MV-4-11 (cell line): ENCODE measurements around the gene ALB.
"Not testable (repeated sequence)": the region's sequence is repeated elsewhere in the genome, so short reads cannot be mapped to it uniquely, and the experiment has no call there.

Source experiments
- DNase-seq: peaks from one replicate; lab custom pipeline; 2025; lab: John Stamatoyannopoulos, UW

Gene ALB

DNA sequence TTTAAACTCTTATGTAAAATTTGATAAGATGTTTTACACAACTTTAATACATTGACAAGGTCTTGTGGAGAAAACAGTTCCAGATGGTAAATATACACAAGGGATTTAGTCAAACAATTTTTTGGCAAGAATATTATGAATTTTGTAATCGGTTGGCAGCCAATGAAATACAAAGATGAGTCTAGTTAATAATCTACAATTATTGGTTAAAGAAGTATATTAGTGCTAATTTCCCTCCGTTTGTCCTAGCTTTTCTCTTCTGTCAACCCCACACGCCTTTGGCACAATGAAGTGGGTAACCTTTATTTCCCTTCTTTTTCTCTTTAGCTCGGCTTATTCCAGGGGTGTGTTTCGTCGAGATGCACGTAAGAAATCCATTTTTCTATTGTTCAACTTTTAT lies at the start of gene ALB:
Gene ALB (plus strand): TSS at position 246 of the 400 bp plus-strand sequence. CDS start 41 bp downstream, at position 287.
- DNase-seq = no peak

DNA sequence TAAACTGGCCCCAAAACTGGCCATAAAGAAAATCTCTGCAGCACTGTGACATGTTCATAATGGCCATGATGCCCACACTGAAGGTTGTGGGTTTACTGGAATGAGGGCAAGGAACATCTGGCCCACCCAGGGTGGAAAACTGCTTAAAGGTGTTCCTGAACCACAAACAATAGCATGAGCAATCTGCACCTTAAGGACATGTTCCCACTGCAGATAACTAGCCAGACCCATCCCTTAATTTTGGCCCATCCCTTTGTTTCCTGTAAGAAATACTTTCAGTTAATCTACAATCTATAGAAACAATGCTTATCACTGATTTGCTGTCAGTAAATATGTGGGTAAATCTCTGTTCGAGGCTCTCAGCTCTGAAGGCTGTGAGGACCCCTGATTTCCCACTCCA lies 46.9 kb upstream of the ALB start:
- not testable (repeated sequence) for DNase-seq

DNA sequence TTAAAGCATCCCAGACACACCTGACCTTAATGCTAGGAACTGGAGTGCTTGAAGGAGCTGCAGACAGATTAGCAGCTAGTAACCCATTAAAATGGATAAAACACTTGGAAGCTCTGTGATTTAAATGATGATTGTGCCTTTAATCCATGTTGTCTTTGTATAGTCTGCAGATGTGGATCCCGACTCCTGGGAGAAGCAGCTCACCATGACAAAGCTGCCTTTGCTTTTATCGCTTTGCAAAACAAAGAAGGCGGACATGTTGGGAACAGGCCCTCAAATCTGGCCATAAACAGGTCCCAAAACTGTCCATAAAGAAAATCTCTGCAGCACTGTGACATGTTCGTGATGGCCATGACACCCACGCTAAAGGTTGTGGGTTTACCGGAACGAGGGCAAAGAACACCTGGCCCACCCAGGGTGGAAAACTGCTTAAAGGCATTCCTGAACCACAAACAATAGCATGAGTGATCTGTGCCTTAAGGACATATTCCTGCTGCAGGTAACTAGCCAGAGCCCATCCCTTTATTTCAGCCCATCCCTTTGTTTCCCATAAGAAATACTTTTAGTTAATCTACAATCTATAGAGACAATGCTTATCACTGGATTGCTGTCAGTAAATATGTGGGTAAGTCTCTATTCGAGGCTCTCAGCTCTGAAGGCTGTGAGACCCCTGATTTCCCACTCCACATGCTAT lies 34.4 kb upstream of the ALB start:
- not testable (repeated sequence) for DNase-seq

DNA sequence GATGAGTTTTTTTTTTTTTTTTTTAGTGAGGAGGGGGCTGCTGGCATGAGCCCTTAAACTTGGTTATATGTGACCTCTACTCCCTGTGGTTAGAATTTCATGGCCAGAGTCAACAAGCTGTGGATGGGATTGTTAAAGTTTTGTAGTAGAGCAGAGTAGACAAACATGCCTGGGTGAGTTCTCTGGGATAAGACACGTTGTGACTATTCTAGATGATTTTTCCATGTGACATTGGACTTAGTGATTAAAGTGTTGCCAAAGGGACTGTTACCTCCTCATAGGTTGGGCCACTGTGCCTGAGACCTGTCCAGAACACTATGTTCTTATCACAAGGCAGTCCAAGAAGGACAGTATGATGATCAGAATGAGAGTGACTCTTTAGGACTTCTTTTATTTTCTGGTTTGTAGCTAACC lies 28.8 kb upstream of the ALB start:
- no peak for DNase-seq

DNA sequence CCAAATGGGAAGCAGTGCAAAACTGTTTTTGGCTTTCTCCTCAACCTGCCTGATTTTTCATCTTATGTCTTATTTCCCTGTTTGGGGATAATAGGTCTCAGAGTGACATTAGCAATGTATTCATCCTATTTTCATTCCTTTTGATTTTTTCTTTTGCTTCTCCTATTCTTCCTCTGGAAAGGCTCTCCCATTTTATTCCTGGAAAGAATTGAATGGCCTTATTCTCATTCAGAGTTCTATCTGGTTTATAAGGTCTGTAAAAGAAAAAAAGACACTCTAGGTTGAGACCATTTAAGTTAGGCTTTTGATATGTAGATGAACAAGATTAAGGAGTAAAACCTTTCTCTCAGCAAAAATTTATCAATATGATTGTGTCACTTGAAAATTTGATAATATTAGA lies 27.8 kb upstream of the ALB start:
- DNase-seq = no peak

DNA sequence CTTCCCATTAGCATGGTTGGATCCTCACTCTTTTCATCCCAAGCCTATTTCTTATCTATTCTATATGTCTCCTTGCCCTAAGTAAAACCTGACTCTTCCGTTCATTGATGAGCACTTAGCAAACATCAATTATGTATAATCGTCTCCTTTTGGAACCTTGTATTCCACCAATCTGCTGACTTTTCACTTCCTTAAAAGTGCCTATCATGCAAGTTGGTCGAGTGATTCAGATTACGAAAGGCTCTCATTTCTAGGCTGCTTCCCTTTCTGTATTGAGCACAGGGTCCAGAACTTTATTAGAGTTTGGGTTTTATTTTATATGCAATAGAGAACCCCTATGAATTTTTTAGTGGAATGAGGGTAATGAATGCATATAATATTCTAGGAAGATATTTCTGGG lies 27.1 kb upstream of the ALB start:
- peak; percentile 43 for DNase-seq

DNA sequence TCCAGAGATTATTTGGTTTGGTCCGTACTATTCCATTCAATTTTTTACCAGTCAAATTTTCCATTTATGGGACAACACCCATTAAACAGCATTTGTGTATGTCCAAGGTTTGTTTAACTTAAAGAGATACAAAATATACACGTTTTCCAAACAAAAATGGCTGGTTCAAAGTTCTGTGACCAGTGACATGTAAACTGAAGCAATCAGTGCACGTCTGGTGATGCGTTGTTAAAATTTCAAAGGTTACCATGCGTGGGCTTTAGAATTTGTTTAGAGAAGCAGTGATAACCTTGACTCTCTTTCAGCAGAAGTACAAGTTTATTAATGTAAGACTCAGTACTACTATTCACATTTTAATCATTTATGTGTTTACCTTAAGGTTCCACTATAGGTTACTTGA lies 25.2 kb upstream of the ALB start:
- no peak for DNase-seq

DNA sequence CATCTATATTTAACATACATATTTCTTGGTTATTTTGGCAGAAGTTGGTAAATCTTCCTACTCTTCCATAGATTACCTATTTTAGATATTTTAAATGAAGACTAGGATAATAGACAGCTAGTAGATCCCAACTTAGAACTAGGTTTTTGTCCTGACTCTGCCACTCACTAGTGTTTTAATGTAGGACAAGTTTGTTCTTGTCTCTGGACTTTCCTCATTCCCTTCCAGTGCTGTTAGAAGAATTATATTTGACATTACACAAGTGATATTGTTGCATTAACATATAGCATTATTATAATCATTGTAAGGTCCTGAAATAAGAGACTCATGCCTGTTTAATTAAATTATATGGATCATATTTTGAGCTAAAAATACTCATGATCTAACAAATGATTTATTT lies 24.1 kb upstream of the ALB start:
- DNase-seq = no peak

DNA sequence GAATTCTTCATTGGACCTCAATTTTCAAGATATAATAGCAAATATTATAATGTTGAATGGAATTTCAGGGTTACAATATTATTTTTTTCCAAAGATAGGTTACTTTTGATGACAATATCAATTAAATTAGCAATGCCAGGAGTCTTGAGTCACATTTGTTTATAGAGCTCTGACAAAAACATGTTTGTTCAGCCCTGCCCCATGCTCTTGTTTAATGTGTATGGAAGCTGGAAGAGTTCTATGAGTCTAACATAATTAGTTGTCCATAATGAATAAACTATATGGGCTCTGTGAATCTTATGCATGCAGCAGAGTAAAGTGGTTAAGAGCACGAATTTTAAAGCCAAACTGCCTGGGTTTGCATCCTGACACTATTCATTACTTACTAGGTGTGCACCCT lies 22.9 kb upstream of the ALB start:
- DNase-seq = no peak

DNA sequence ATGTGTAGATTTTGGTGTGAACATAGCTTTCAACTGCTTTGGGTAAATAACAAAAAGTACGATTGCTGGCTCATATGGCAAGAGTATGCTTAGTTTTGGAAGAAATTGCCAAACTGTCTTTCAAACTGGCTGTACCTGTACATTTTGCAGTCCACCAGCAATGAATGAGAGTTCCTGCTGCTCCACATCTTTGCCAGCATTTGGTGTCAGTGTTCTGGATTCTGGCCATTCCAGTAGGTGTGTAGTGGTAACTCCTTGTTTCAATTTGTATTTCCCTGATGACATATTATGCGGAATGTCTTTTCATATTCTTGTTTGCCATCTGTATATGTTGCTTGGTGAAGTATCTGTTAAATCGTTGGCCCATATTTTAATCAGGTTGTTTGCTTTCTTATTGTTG lies 20.6 kb upstream of the ALB start:
- no peak for DNase-seq

DNA sequence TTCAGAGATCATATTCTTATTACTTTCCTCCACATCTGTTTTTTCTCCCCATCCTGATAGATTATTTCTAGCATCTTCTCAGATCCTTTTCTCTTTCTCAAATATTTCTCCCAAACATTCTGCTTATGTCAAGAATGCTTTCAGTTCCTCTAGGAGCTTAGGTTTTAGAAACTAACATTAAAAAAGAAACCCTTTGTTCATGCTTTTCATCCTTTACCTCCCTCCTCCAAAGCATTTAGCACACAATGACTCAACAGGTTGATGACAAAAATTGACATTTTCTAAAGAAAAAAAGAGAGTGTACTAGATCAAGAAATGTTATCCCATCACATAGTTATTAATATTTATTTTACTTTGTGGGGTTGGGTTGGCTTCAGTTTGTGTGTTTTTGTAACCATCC lies 16.5 kb upstream of the ALB start:
- DNase-seq = no peak

DNA sequence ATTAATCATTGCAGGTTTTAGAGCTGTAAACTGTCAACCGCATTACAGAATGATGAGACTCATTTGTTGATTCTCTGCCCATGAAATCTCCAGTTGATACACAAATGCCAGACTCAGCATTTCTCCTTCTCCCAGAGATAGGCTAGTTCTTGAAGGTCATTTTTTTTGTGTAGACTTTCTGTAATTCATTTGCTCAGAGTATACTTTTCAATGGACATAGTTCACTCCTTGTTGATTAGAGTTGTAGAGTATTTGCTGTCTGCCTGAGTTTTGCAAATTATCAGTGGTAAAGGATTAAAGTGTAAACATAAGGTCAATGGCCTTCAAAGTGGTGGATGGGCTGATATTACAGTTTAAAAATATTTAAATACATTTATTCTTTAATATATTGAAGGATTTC lies 15.2 kb upstream of the ALB start:
- DNase-seq = no peak

DNA sequence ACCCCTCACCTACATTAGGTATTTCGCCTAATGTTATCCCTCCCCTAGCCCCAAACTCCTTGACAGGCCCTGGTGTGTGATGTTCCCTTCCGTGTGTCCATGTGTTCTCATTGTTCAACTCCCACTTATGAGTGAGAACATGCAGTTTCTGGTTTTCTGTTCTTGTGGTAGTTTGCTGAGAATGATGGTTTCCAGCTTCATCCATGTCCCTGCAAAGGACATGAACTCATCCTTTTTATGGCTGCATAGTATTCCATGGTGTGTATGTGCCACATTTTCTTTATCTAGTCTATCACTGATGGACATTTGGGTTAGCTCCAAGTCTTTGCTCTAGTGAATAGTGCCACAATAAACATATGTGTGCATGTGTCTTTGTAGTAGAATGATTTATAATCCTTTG lies 14.4 kb upstream of the ALB start:
- not testable (repeated sequence) for DNase-seq

DNA sequence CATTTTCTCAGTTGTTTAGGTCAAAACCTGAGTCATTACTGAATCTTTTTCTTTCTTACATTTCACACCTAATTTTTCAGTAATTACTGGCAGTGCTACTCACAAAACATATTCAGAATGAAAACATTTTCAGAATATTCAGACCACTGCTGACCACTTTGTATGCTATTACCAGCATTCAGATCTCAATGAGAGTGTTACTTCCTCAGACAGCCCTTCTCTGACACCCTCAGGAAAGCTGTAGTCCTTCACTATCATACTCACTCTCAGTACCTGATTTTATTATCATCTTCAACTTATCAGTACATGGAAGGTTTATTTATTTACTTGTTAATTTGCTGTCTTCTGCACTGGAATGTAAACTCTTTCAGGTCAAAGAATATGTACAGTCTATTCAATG lies 12.3 kb upstream of the ALB start:
- no peak for DNase-seq

DNA sequence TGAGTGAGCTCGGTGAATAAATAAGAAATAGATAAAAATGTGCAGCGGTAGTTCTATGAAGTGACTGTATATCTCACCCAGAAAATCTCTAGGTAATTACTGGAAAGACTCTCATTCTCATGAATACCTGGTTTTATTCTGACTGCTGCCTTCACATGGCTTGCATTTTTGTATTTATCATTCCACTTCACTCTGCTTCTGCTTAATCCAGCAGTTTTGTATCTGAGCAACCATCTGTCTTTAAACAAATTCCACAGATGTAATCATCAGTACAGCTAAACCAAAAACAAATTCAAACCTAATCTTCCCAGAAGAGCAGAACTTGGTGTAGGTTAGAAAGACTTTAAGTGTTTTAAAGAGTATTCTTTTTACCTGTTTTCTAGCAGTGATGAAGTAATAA lies 11.2 kb upstream of the ALB start:
- no peak for DNase-seq

DNA sequence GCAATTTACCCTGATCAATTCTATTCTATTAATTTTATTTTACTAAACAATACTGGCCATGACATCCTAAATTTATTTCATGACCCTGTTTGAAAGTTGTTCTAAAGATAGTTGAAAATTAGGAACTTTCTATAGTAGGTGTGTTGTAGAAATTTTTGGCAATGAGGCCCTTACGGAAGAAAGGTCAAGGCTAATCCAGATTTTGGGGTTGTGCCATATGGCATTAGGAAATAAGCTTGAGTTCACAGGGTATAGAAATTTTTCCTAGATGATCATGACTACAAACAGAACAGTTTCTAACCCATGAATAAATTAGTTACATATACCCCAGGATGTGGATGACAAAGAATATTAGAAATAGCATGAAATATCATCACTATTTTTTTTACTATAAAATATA lies 7.8 kb upstream of the ALB start:
- DNase-seq = no peak

DNA sequence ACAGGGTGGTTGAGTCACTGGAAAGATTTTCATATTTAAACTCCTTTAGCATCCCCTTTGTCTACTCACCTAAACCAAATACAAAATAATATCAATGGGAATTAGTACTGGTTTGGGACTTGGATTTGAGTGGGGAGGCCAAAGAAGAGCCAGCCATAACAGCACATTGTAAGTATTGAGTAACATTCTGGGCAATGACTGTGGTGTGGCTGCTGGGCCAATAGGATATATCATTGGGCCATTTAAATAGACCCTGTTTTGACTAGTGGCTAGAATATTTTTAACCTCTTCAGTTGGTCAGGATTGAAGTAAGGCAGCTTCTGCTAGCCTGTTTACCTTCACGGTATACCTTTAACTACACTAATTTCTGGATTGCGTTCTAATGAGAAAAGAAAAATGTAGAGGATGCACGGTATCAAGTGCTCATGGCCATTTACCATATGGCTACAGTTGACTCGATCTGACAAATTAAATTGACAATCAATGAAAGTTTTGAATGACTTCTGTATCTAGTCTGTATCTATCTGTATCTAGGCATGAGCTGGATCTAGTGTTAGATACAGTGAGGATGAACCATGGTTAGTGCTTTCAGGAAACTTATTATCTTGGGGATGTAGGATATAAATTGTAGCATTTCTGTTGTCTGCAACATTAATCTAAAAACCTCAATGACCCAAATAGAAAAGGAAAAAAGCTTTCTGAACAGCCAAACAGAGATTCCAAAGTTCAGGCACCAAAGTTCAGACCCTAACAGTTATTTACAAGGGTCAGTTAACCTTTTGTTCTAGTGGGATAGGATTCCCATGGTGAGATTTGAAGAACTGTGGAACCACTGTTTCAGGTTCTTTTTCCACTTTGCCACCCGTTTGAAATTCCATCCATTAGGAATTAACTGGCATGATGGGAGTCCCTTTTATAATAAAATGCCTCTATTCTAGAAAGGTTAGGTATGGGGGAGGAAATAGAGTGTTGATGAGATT lies 6.8 kb upstream of the ALB start:
- no peak for DNase-seq

DNA sequence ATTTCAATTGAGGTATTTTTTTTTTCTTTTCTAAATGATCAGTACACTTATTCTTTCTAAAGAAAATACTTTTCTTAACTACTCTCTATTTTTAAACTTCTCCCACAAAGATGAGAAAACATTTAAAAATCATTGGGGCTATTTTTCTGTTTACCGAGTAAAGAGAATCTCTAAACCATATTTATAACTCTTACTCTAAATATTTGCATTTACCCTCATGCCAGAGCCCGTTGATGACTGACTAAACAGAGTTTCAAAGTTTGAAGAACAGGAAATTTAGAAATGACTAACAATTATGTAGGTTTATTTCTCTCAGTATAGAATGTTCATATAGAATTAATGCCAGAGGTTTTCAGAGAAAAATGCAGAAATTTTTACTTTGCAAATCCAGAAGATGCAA lies 2.7 kb upstream of the ALB start:
- no peak for DNase-seq

DNA sequence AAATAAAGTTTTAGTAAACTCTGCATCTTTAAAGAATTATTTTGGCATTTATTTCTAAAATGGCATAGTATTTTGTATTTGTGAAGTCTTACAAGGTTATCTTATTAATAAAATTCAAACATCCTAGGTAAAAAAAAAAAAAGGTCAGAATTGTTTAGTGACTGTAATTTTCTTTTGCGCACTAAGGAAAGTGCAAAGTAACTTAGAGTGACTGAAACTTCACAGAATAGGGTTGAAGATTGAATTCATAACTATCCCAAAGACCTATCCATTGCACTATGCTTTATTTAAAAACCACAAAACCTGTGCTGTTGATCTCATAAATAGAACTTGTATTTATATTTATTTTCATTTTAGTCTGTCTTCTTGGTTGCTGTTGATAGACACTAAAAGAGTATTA lies 370 bp downstream of the ALB start:
- no peak for DNase-seq

DNA sequence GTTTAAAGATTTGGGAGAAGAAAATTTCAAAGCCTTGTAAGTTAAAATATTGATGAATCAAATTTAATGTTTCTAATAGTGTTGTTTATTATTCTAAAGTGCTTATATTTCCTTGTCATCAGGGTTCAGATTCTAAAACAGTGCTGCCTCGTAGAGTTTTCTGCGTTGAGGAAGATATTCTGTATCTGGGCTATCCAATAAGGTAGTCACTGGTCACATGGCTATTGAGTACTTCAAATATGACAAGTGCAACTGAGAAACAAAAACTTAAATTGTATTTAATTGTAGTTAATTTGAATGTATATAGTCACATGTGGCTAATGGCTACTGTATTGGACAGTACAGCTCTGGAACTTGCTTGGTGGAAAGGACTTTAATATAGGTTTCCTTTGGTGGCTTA lies 1.1 kb downstream of the ALB start:
- DNase-seq = no peak

DNA sequence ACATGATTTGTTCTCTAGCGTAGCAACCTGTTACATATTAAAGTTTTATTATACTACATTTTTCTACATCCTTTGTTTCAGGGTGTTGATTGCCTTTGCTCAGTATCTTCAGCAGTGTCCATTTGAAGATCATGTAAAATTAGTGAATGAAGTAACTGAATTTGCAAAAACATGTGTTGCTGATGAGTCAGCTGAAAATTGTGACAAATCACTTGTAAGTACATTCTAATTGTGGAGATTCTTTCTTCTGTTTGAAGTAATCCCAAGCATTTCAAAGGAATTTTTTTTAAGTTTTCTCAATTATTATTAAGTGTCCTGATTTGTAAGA lies 2.4 kb downstream of the ALB start:
- no peak for DNase-seq

DNA sequence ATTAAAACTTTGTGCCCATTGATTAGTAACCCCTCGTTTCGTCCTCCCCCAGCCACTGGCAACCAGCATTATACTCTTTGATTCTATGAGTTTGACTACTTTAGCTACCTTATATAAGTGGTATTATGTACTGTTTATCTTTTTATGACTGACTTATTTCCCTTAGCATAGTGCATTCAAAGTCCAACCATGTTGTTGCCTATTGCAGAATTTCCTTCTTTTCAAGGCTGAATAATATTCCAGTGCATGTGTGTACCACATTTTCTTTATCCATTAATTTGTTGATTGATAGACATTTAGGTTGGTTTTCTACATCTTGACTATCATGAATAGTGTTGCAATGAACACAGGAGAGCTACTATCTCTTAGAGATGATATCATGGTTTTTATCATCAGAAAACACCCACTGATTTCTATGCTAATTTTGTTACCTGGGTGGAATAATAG lies 3.2 kb downstream of the ALB start:
- no peak for DNase-seq

DNA sequence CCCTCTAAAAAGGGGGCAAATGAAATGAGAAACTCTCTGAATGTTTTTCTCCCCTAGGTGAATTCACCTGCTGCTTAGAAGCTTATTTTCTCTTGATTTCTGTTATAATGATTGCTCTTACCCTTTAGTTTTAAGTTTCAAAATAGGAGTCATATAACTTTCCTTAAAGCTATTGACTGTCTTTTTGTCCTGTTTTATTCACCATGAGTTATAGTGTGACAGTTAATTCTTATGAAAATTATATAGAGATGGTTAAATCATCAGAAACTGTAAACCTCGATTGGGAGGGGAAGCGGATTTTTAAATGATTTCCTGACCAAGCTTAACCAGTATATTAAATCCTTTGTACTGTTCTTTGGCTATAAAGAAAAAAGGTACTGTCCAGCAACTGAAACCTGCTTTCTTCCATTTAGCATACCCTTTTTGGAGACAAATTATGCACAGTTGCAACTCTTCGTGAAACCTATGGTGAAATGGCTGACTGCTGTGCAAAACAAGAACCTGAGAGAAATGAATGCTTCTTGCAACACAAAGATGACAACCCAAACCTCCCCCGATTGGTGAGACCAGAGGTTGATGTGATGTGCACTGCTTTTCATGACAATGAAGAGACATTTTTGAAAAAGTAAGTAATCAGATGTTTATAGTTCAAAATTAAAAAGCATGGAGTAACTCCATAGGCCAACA lies 4.2 kb downstream of the ALB start:
- no peak for DNase-seq
